Right kidney (tissue), 1 donor: ENCODE measurements around the gene PPBP.
"Not testable (repeated sequence)": the region's sequence is repeated elsewhere in the genome, so short reads cannot be mapped to it uniquely, and the experiment has no call there.

ENCODE experiments used
- DNase-seq: peaks from one replicate; pipeline ENCODE4 v3.0.0-alpha.2; 2016

Gene PPBP

DNA sequence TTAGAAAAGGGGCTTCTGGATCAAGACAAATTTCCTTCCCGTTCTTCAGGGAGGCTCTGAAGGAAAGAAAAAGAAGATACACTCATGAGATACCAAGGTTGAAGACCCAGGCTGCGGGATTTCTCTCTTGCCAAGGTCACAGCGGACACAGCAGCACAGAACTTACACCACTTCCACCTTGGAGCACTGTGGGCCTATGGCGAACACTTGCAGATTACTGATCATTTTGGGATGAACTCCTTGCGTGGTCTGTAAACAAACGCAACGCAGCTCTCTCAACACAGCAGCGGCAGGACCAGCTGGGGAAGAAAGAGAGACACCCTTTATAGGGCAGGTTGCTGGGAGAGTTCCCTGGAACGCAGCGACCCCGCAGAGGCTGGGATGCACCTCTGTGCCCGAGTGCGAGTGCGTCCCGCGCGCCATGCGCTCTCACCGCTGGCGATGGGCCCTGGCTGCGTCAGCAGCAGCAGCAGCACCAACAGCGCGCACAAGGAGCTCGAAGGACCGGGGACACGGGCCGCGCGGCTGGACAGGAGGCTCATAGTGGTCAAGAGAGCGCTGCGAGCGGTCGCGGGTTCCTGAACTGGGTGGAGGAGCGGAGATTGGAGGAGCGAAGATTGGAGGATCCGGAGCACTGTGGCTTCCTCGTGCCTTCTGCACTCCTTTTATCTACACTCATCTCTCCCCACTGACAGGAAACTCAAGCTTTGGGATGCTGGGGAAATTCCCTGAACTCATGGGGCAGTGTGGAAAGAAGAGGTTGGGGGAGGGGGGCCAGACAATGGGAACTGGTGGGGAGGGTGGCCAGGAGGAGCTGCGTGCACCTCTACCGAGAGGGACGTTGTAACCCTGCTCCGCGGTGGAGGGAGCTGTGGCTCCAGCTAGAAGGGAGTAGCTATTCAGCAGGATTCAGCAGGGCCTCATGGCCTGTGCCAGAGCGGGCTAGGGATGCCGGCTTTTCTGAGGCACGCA, 10.3 kb upstream of the PPBP start, which contains the start of gene CXCL5:
CXCL5 (minus strand) TSS at position 638 of the 972 bp plus-strand sequence; CDS start at position 542, 96 bp downstream.
- DNase-seq, result peak; percentile 55

DNA sequence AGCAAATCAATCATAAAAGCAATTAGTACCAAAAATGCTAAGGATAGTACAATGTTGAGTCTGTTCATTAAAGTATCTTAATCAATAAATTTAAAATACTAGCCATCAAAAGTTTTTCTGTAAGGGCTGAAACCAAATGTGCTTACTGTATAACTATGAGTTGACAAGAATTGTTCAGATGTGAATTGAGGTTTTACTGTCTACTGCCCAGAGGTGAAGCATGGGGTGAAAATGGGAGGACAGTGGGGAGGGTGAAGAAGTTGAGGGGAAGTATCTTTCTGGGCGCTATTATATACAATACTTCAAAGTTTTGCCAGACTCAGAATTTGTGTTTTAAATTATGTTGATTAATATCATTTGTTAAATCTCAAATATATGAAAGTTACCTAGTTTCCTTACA, 4.1 kb upstream of the PPBP start:
- DNase-seq, result no peak

- DNase-seq, result no peak
These were observed 3.7 kb upstream of the PPBP start for GRCh38 chr4:73991742-73992000.

GRCh38 chr4:73990988-73991741, 3.2 kb upstream of the PPBP start:
- no peak for DNase-seq

- DNase-seq, result no peak
These were observed 1.9 kb upstream of the PPBP start for GRCh38 chr4:73989928-73990327.

- no peak for DNase-seq
These were observed 1.0 kb upstream of the PPBP start for GRCh38 chr4:73989031-73989430.

DNA sequence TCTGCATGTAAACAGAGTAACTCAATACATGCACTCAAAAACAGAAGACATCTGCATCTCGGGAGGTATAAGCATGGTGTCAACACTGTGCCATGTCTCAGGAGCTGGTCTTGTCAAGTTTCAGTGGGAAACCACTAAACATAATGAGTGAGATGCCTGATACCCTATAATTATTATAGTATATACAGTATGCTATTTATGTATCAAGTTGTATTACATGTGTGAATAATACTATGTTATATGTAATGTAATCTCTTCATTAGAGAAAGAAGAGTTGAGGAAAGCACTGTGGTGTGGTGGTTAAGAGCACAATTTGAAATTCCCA, 2.5 kb downstream of the PPBP start:
- DNase-seq, result no peak

- DNase-seq, result no peak
These were observed 3.1 kb downstream of the PPBP start for GRCh38 chr4:73984736-73985527.

GRCh38 chr4:73981175-73981574, 6.8 kb downstream of the PPBP start:
- DNase-seq, result not testable (repeated sequence)

DNA sequence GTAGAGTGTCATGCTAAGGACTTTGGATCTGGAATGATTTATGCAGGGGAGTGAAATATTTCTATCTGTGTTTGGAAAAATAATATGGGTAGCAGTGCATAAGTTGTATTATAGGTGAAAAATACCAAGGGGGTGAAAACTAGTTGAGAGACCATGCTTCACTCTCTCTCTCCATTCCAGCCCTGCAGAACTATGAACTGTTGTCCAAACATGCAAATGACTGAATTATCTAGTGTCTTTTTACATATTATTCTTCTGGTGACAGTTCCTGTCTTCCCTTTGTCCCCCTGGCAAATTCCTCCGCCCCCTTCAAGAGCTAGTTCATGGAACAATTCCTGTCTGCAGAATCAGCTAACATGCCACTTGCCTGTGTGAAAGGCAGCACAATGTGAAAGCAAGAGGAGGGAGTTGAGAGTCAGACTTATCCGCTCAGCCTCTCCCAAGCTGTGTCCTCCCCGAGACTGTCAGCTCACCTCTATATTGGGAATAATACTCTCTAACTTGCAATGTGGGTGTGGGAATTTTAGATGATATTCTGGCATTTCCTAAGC, 8.5 kb downstream of the PPBP start:
- no peak for DNase-seq

- no peak for DNase-seq
These were observed 9.1 kb downstream of the PPBP start for GRCh38 chr4:73978886-73979285.

DNA sequence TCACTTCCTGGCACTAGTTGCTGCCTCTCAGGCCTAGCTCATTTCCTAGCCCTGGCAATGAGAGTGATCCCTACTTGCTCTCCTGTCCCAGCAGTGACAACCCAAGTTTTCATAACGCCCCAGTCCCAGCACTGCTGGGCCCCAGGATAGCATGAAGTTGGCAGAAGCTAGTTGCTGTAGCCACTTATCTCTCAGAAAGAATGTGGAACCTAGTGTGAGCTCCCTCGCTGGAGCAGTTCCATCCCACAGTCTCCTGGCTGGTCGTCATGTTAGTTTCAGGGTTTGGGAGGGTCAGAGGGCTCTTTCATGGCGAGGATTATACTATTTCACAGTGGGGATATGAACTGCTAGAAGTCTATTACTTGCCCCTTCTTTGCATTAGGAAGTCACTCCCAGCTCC, 11.3 kb downstream of the PPBP start:
- no peak for DNase-seq

DNA sequence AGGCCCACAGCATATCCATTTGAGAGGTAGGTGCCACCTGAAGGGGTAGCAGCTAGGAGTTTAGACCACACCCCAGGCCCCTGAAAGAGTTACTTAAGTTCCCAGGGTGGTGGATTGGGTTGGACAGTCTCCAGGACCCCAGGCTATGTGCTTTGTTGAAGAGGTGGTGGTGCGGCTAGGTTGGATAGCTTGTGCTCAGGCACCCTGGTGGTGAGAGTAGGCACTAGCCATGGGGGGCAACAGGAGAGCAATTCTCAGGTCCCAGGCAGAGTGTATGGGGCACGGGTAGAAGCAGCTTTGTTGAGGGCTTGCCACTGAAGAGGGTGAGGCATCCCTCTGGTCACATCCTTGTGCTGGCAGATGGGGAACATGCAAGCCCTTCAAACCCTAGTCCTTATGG, 11.8 kb downstream of the PPBP start:
- no peak for DNase-seq

DNA sequence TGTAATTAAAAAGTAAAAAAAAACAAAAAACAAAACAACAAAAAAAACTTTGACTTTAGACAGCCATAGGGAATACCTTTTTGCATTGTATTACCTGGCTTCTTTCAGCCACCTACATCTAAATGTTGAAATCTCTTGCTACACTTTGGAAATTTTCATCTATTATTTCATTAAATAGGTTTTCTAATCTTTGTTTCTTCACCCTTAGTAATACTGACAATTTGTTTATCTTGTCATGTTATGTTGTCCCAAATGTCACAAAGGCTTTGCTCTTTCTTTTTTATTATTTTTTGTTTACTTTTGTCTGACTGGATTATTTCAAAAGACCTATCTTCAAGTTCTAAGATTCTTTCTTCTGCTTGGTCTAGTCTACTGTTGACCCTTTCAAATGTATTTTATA, 13.6 kb downstream of the PPBP start:
- DNase-seq, result no peak

GRCh38 chr4:73970945-73971344, 17.0 kb downstream of the PPBP start:
- no peak for DNase-seq

DNA sequence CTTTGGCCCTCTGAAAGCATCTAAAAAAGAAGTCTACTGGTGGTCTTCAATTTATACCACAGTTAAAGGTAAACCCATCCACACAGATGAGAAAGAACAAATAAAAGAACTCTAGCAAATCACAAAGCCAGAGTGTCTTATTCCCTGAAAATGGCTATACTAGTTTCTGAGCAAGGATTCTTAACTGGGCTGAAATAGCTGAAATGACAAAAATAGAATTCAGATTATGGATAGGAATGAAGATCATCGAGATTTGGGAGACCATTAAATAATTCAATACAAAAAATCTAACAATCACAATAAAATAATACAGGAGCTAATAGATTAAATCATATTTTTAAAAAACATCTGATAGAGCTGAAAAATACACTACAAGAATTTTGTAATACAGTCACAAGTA, 18.0 kb downstream of the PPBP start:
- DNase-seq, result no peak

DNA sequence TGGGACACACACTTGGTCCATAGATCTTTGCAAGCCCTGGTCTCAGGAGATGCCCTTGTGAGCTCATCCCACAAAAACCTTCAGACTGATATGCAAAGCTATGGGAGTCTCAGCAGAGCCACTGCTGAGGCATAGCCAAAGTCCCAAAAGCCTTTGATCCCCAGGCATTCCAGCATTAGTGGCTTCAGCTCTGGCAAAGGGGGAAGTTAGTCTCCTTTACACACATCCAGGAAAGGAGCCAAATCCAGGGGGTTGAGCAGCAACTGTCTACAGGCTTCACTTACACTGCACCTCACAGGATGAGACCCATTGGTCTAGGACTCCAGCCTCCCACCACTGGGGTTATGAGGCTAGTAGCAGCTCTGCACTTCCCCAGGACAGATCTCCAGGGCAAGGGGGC, 20.1 kb downstream of the PPBP start:
- no peak for DNase-seq

DNA sequence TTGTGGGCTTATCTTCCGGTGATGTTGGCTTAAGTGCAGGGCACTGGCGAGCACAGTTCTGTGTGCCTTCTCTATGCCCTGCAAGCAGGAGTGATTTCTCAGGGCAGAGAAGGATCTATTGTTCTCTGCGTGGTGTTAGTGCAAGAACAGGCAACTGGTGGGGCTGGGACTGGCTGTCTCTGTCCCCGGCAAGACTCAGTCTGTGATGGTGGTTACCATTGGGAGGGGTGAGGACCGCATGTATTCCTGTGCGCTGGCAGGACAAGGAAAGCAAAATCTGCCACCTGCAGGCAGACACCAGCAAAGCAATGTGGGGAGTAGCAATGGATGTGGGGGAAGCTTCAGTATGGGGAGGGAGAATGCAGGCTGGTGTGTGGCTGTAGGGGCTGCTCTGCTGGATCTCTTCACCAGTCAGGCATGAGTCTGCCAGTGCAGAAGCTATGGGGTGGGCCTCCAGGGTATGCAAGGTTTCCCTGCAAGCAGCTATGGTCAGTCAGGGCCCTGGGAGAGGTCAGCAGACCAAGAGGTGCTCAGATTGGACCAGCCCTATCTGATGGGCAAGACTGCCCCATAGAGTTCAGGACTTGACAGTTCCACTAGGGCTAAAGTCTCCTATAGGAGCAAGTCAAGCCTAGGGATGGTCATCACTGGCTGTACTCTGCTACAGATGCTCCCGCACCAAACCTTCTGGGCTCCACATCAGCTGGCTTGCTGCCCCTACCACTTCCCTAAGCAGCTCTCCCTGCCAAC, 23.0 kb downstream of the PPBP start:
- DNase-seq, result no peak

DNA sequence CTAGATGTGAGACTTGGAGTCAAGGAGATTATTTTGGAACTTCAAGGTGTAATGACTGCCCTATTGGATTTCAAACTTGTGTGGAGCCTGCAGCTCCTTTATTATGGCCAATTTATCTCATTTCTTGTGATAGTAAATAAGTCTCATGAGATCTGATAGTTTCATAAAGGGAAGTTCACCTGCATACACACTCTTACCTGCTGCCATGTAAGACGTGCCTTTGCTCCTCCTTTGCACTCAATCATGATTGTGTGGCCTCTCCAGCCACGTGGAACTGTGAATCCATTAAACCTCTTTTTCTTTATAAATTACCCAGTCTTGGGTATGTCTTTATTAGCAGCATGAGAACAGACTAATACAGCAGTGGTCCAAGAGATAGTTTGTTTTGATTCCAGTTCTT, 25.3 kb downstream of the PPBP start:
- DNase-seq, result no peak

DNA sequence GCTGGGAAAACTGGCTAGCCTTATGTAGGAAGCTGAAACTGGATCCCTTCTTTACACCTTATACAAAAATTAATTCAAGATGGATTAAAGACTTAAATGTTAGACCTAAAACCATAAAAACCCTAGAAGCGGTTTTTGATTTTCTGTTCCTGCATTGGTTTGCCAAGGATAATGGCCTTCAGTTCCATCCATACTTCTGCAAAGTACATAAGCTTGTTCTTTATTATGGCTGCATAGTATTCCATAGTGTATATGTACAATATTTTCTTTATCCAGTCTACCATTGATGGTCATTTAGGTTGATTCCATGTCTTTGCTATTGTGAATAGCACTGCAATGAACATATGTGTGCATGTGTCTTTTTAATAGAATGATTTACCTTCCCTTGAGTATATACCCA, 28.9 kb downstream of the PPBP start:
- not testable (repeated sequence) for DNase-seq

- DNase-seq, result no peak
These were observed 35.6 kb downstream of the PPBP start for GRCh38 chr4:73952352-73952751.

DNA sequence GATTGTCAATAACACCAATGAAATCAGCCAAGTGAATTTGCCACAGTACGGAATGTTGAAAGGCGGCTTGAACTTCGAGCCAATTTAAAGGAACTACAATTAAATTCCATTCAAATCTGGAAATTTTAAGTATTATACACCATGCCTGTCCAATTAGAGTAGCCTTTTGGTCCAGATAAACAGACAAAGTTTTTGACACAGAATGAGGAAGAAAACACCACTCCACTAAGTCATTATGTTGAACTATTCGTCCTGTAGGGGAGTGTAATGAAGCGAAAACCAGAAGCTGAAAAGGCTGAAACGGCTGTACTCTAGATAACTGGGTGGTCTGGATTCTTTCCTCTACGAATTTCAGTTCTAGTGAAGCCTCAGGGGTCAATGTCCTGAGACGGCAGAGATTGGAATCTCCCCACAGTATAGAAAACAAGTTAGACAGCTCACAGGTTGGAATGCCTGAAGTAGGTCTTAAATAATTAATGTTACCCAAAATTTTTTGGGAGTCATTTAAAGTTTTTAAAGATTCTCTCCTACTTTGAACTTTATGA, 37.5 kb downstream of the PPBP start:
- not testable (repeated sequence) for DNase-seq
